NT2/D1 (cell line): ENCODE results near the gene RD3L.

Source experiments
- DNase-seq: peaks from one replicate; pipeline ENCODE4 v3.0.0-alpha.2; 2011; ENCODE audit warnings: low read depth, low spot score
- H3K27me3 ChIP-seq: 2 replicates; pipeline ENCODE4 v1.6.0; 2011; ENCODE audit warnings: mild to moderate bottlenecking; ENCODE audit not compliant: insufficient read length, insufficient read depth
- H3K36me3 ChIP-seq: 2 replicates; pipeline ENCODE4 v1.6.1; 2011; ENCODE audit warnings: mild to moderate bottlenecking, low read length, mixed read lengths; ENCODE audit not compliant: insufficient read depth, insufficient read length
- H3K4me1 ChIP-seq: 2 replicates; pipeline ENCODE4 v1.5.1; 2011; ENCODE audit not compliant: insufficient read depth, insufficient read length
- H3K4me3 ChIP-seq: 2 replicates; pipeline ENCODE4 v1.5.1; 2011; ENCODE audit warnings: low read depth; ENCODE audit not compliant: insufficient read length
- H3K9ac ChIP-seq: 2 replicates; pipeline ENCODE4 v1.6.0; 2011; ENCODE audit warnings: low read depth; ENCODE audit not compliant: insufficient read length
- H3K9me3 ChIP-seq: 2 replicates; pipeline ENCODE4 v1.5.1; 2011; ENCODE audit warnings: mild to moderate bottlenecking, low read length; ENCODE audit not compliant: insufficient read depth
- SUZ12 ChIP-seq: IDR thresholded peaks from 2 replicates; pipeline ENCODE4 v1.6.1; 2011; ENCODE audit not compliant: insufficient read length, insufficient read depth; ENCODE audit errors: extremely low read depth
- YY1 ChIP-seq: IDR thresholded peaks from 2 replicates; pipeline ENCODE4 v1.6.1; 2011; ENCODE audit not compliant: insufficient read length, insufficient read depth
- ZNF274 ChIP-seq: IDR thresholded peaks from 2 replicates; pipeline ENCODE4 v1.6.1; 2011; ENCODE audit warnings: mild to moderate bottlenecking, low read depth, low read length

RD3L gene

GRCh38 chr14:103898711-103899110 lies 43.6 kb downstream of the RD3L start:
- TF ChIP-seq YY1: no peak
- no peak for TF ChIP-seq SUZ12
- TF ChIP-seq ZNF274: no peak
- no peaks in the 10 kb centered on the region for H3K27me3 ChIP-seq
- no peak for DNase-seq
- H3K4me3 ChIP-seq: no peak overlapping the region
- no peak overlapping the region for H3K9ac ChIP-seq
- peaks cover 6% of the 10 kb centered on the region; the same call in 1 of the 2 replicates for H3K9me3 ChIP-seq
- peaks cover 5% of the 10 kb centered on the region for H3K4me1 ChIP-seq
- no peaks in the 10 kb centered on the region for H3K36me3 ChIP-seq

- H3K36me3 ChIP-seq: no peaks in the 10 kb centered on the region
- H3K9ac ChIP-seq: no peak overlapping the region
- peaks cover 6% of the 10 kb centered on the region; the same call in 1 of the 2 replicates for H3K9me3 ChIP-seq
- peaks cover 5% of the 10 kb centered on the region for H3K4me1 ChIP-seq
- no peak overlapping the region for H3K4me3 ChIP-seq
- no peak for TF ChIP-seq SUZ12
- no peak for TF ChIP-seq ZNF274
- no peak for TF ChIP-seq YY1
- H3K27me3 ChIP-seq: no peaks in the 10 kb centered on the region
- DNase-seq: no peak
These were observed 44.1 kb downstream of the RD3L start for GRCh38 chr14:103898204-103898603.

- H3K9me3 ChIP-seq: peaks cover 6% of the 10 kb centered on the region; the same call in 1 of the 2 replicates
- peaks cover 5% of the 10 kb centered on the region for H3K4me1 ChIP-seq
- H3K4me3 ChIP-seq: no peak overlapping the region
- TF ChIP-seq ZNF274: no peak
- TF ChIP-seq YY1: no peak
- TF ChIP-seq SUZ12: no peak
- H3K36me3 ChIP-seq: no peaks in the 10 kb centered on the region
- H3K27me3 ChIP-seq: no peaks in the 10 kb centered on the region
- no peak for DNase-seq
- no peak overlapping the region for H3K9ac ChIP-seq
These were observed 45.0 kb downstream of the RD3L start for GRCh38 chr14:103897075-103897947.

- peaks cover 6% of the 10 kb centered on the region; the same call in 1 of the 2 replicates for H3K9me3 ChIP-seq
- no peak for DNase-seq
- no peak overlapping the region for H3K9ac ChIP-seq
- TF ChIP-seq SUZ12 (no peak), ZNF274 (no peak), YY1 (no peak)
- no peaks in the 10 kb centered on the region for H3K27me3 ChIP-seq
- H3K4me3 ChIP-seq: no peak overlapping the region
- H3K36me3 ChIP-seq: no peaks in the 10 kb centered on the region
- H3K4me1 ChIP-seq: peaks cover 5% of the 10 kb centered on the region
These were observed 45.8 kb downstream of the RD3L start for GRCh38 chr14:103896578-103896977.

- Histone ChIP-seq H3K36me3 (no peaks in the 10 kb centered on the region), H3K9ac (no peak overlapping the region), H3K4me3 (no peak overlapping the region), H3K9me3 (peaks cover 6% of the 10 kb centered on the region; the same call in 1 of the 2 replicates), H3K4me1 (peaks cover 6% of the 10 kb centered on the region), H3K27me3 (no peaks in the 10 kb centered on the region)
- no peak for DNase-seq
- no peak for TF ChIP-seq SUZ12
- no peak for TF ChIP-seq YY1
- TF ChIP-seq ZNF274: no peak
These were observed 47.6 kb downstream of the RD3L start for GRCh38 chr14:103894723-103895059.

- TF ChIP-seq SUZ12: no peak
- TF ChIP-seq ZNF274: no peak
- no peak for TF ChIP-seq YY1
- no peak overlapping the region for H3K9ac ChIP-seq
- H3K36me3 ChIP-seq: no peaks in the 10 kb centered on the region
- peaks cover 6% of the 10 kb centered on the region; the same call in 1 of the 2 replicates for H3K9me3 ChIP-seq
- DNase-seq: no peak
- peaks cover 9% of the 10 kb centered on the region for H3K4me1 ChIP-seq
- H3K27me3 ChIP-seq: no peaks in the 10 kb centered on the region
- no peak overlapping the region for H3K4me3 ChIP-seq
These were observed 48.2 kb downstream of the RD3L start for GRCh38 chr14:103894034-103894722.

- Histone ChIP-seq H3K4me1 (peaks cover 7% of the 10 kb centered on the region), H3K9me3 (peaks cover 6% of the 10 kb centered on the region; the same call in 1 of the 2 replicates), H3K27me3 (no peaks in the 10 kb centered on the region), H3K4me3 (no peak overlapping the region), H3K36me3 (no peaks in the 10 kb centered on the region), H3K9ac (no peak overlapping the region)
- no peak for DNase-seq
- TF ChIP-seq ZNF274: no peak
- TF ChIP-seq YY1: no peak
These were observed 50.1 kb downstream of the RD3L start for GRCh38 chr14:103892247-103892646.
